Measurements from ENCODE around the gene CCDC68.

- TF ChIP-seq, protein P1, sequence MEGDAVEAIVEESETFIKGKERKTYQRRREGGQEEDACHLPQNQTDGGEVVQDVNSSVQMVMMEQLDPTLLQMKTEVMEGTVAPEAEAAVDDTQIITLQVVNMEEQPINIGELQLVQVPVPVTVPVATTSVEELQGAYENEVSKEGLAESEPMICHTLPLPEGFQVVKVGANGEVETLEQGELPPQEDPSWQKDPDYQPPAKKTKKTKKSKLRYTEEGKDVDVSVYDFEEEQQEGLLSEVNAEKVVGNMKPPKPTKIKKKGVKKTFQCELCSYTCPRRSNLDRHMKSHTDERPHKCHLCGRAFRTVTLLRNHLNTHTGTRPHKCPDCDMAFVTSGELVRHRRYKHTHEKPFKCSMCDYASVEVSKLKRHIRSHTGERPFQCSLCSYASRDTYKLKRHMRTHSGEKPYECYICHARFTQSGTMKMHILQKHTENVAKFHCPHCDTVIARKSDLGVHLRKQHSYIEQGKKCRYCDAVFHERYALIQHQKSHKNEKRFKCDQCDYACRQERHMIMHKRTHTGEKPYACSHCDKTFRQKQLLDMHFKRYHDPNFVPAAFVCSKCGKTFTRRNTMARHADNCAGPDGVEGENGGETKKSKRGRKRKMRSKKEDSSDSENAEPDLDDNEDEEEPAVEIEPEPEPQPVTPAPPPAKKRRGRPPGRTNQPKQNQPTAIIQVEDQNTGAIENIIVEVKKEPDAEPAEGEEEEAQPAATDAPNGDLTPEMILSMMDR (IDR thresholded peaks at IDR 0.05 in 2 of 3, conservative IDR thresholded peaks at IDR 0.05 in 1 of 3; ENCODE audit: borderline replicate concordance in 1 of 3, insufficient read depth in 1 of 3, low read depth in 2 of 3, low read length in 2 of 3), result no peak
- TF ChIP-seq SP1 (IDR thresholded peaks at IDR 0.05; ENCODE audit: low read depth), result no peak
- TF ChIP-seq EZH2 (IDR thresholded peaks at IDR 0.05), result no peak
- TF ChIP-seq POLR2A (IDR thresholded peaks at IDR 0.05; ENCODE audit: borderline replicate concordance, extremely low read depth, insufficient read depth, insufficient read length), result no peak
- TF ChIP-seq SIN3A (IDR thresholded peaks at IDR 0.05; ENCODE audit: low read depth), result no peak
- no peak for TF ChIP-seq JUND (IDR thresholded peaks at IDR 0.05)
- TF ChIP-seq, protein P2, sequence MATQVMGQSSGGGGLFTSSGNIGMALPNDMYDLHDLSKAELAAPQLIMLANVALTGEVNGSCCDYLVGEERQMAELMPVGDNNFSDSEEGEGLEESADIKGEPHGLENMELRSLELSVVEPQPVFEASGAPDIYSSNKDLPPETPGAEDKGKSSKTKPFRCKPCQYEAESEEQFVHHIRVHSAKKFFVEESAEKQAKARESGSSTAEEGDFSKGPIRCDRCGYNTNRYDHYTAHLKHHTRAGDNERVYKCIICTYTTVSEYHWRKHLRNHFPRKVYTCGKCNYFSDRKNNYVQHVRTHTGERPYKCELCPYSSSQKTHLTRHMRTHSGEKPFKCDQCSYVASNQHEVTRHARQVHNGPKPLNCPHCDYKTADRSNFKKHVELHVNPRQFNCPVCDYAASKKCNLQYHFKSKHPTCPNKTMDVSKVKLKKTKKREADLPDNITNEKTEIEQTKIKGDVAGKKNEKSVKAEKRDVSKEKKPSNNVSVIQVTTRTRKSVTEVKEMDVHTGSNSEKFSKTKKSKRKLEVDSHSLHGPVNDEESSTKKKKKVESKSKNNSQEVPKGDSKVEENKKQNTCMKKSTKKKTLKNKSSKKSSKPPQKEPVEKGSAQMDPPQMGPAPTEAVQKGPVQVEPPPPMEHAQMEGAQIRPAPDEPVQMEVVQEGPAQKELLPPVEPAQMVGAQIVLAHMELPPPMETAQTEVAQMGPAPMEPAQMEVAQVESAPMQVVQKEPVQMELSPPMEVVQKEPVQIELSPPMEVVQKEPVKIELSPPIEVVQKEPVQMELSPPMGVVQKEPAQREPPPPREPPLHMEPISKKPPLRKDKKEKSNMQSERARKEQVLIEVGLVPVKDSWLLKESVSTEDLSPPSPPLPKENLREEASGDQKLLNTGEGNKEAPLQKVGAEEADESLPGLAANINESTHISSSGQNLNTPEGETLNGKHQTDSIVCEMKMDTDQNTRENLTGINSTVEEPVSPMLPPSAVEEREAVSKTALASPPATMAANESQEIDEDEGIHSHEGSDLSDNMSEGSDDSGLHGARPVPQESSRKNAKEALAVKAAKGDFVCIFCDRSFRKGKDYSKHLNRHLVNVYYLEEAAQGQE (IDR thresholded peaks at IDR 0.05; ENCODE audit: low read depth), result no peak
- TF ChIP-seq MAX (IDR thresholded peaks at IDR 0.05), result no peak
- no peak for TF ChIP-seq ZNF274 (IDR thresholded peaks at IDR 0.05; ENCODE audit: low read depth, low read length)
These were observed 26.8 kb downstream of the CCDC68 start for GRCh38 chr18:54932472-54932871.

Data from HCT116 (cell line).